GM12878 (cell line): ENCODE results near the gene CACYBP. TPM values are rescaled to one million over a fixed set of nuclear protein-coding genes. Genes with fewer than 3 reads are reported as not detected.

Experiments used
- ATAC-seq: fragments of 200-7000 bp; cut with Tn5 transposase; 3 replicates; pipeline ENCODE4 v1.9.1; 2020; ENCODE audit warnings: mild to moderate bottlenecking, moderate library complexity
- BruUV-seq: library from RNA; stranded (reverse); fragments of 400-500 nt; replicated peaks from 2 replicates; lab custom pipeline; 2021; lab: Mats Ljungman, UMichigan
- CTCF ChIA-PET: fragments of 300-600 bp; sonication (Branson Sonifier 250); formaldehyde crosslinking; extraction: SDS; loops from one replicate; lab custom pipeline; 2021; ENCODE audit warnings: inconsistent platforms; lab: Yijun Ruan, JAX
- POLR2A ChIA-PET: fragments of 350-600 bp; formaldehyde crosslinking; extraction: SDS; loops from one replicate; lab custom pipeline; 2021; ENCODE audit warnings: inconsistent platforms; lab: Charles Lee
- RAD21 ChIA-PET: fragments of 300-600 bp; sonication (Branson Sonifier 250); formaldehyde crosslinking; loops from one replicate; lab custom pipeline; 2023; ENCODE audit warnings: antibody characterized with exemption; ENCODE audit not compliant: unreplicated experiment; lab: Charles Lee
- SMC1A ChIA-PET: fragments of 300-600 bp; sonication (Branson Sonifier 250); formaldehyde crosslinking; loops from one replicate; lab custom pipeline; 2023; ENCODE audit not compliant: unreplicated experiment, uncharacterized antibody; lab: Charles Lee
- DNase-seq: peaks from one replicate; pipeline ENCODE4 v3.0.0-alpha.2; 2011; ENCODE audit warnings: low read depth, low spot score
- FAIRE-seq: peaks from 3 replicates; lab custom pipeline; 2011; peaks lifted over from hg19 to GRCh38; lab: Jason Lieb, UNC
- H2AFZ ChIP-seq: 2 replicates; pipeline ENCODE4 v1.6.0; 2011; ENCODE audit warnings: low read depth, low read length, control low read depth; ENCODE audit not compliant: control insufficient read depth
- H3K27ac ChIP-seq: 2 replicates; pipeline ENCODE4 v1.5.1; 2011; ENCODE audit warnings: control low read depth; ENCODE audit not compliant: control insufficient read depth, insufficient read depth
- H3K27me3 ChIP-seq, 2 experiments: replicated peaks in 1 of 2; 2 replicates each; pipeline versions ENCODE4 v1.6.0 to v1.6.1; 2011; ENCODE audit warnings: low read length in 1 of 2; ENCODE audit not compliant: control insufficient read depth in 2 of 2, insufficient read depth in 2 of 2
- H3K36me3 ChIP-seq, 2 experiments: 2 replicates each; pipeline ENCODE4 v1.5.1; 2011; ENCODE audit warnings: low read length in 1 of 2; ENCODE audit not compliant: control insufficient read depth in 2 of 2, insufficient read depth in 2 of 2
- H3K4me1 ChIP-seq: 2 replicates; pipeline ENCODE4 v1.6.1; 2011; ENCODE audit warnings: mild to moderate bottlenecking, low read length, moderate library complexity, mixed read lengths; ENCODE audit not compliant: control insufficient read depth, insufficient read depth
- H3K4me2 ChIP-seq: 2 replicates; pipeline ENCODE4 v1.6.0; 2011; ENCODE audit warnings: control low read depth; ENCODE audit not compliant: control insufficient read depth, insufficient read depth
- H3K4me3 ChIP-seq: fragments of 200-600 bp; sonication (generic); 2 replicates; pipeline ENCODE4 v1.5.1; 2016
- H3K79me2 ChIP-seq: 2 replicates; pipeline ENCODE4 v1.6.0; 2011; ENCODE audit warnings: low read length; ENCODE audit not compliant: control insufficient read depth, insufficient read depth
- H3K9ac ChIP-seq: 2 replicates; pipeline ENCODE4 v1.8.0; 2011; ENCODE audit warnings: low read length, control low read depth, mixed read lengths; ENCODE audit not compliant: control insufficient read depth, insufficient read depth
- H3K9me3 ChIP-seq: replicated peaks from 3 replicates; pipeline ENCODE4 v1.5.1; 2011; ENCODE audit warnings: mild to moderate bottlenecking, low read length; ENCODE audit not compliant: control insufficient read depth, insufficient read depth
- H4K20me1 ChIP-seq: 2 replicates; pipeline ENCODE4 v1.6.0; 2011; ENCODE audit not compliant: control insufficient read depth, insufficient read depth
- KAT2A ChIP-seq: conservative IDR thresholded peaks from 2 replicates; pipeline ENCODE4 v1.6.1; 2011; ENCODE audit warnings: low read depth, low read length; ENCODE audit not compliant: control insufficient read depth
- MXI1 ChIP-seq: fragments of 150-350 bp; IDR thresholded peaks from 2 replicates; pipeline ENCODE4 v1.6.1; 2011; ENCODE audit warnings: low read depth, mild to moderate bottlenecking, inconsistent platforms, low read length, improper control_type of control experiment
- RUNX3 ChIP-seq: IDR thresholded peaks from 2 replicates; pipeline ENCODE4 v1.6.1; 2012; ENCODE audit warnings: low read length, inconsistent platforms
- SMAD1 ChIP-seq: fragments of 450-650 bp; IDR thresholded peaks from 2 replicates; pipeline ENCODE4 v1.6.1; 2018; ENCODE audit warnings: mild to moderate bottlenecking, low read depth; ENCODE audit not compliant: partially characterized antibody
- WRNIP1 ChIP-seq: IDR thresholded peaks from 2 replicates; pipeline ENCODE4 v1.6.1; 2011; ENCODE audit warnings: low read depth, low read length, improper control_type of control experiment, borderline replicate concordance
- ZNF274 ChIP-seq: IDR thresholded peaks from one replicate; pipeline ENCODE4 v1.8.0; 2011; ENCODE audit not compliant: insufficient read length, insufficient read depth
- WGBS: methylation state at CpG from one replicate; pipeline ENCODE4 v1.1.6; 2016; ENCODE audit warnings: low lambda C conversion rate; ENCODE audit not compliant: insufficient replicate concordance, insufficient coverage; ENCODE audit errors: missing lambda C conversion rate; 5-methylcytosine and 5-hydroxymethylcytosine counted together
- in situ Hi-C: fragments of 300-500 bp; cut with MboI; formaldehyde crosslinking; loops from 9 replicates; pipeline ENCODE4 v1.14.3; 2018; ENCODE audit warnings: mixed read lengths
- intact Hi-C: fragments of 100-400 bp; cut with micrococcal nuclease; formaldehyde crosslinking; loops from one replicate; pipeline ENCODE4 v1.14.2; 2022; ENCODE audit not compliant: unreplicated experiment
- polyA plus RNA-seq, 11 experiments: library from polyadenylated mRNA; depleted of rRNA in 4 of 11; unstranded in 6 of 11; stranded (reverse) in 5 of 11; fragments of >200 nt; fragmentation: Nextera tagmentation in 4 of 11; fragmentation: Illumina TruSeq in 1 of 11; extraction: Ambion mirVana in 4 of 11; extraction: Trizol in 1 of 11; gene quantifications; 1 replicate in 1 of 11; 2 replicates in 10 of 11; pipeline versions ENCODE4 v1.2.1 to v1.2.3, GENCODE V29; 2011 to 2016; ENCODE audit warnings: inconsistent platforms in 2 of 11, missing spikeins in 2 of 11, low read depth in 1 of 11
- total RNA-seq, 4 experiments: library from RNA; depleted of rRNA in 3 of 4; stranded (reverse); fragments of >200 nt in 3 of 4; fragmentation: Illumina TruSeq in 1 of 4; extraction: Trizol in 1 of 4; gene quantifications; 2 replicates each; pipeline versions ENCODE4 v1.2.1 to v1.2.3, GENCODE V29; 2013 to 2021
- TF ChIP-seq, protein P1 (sequence below): fragments of 450-650 bp; IDR thresholded peaks from 2 replicates; pipeline ENCODE4 v1.6.1; 2017; ENCODE audit warnings: mild to moderate bottlenecking, low read depth, inconsistent platforms; ENCODE audit not compliant: poor library complexity, severe bottlenecking

Gene CACYBP
- total and polyA plus RNA-seq, 10 of the 15 experiments (the other 5 are each of a cell fraction or from before 2014, with no cell fraction given), result 77.7 to 488 (median 218) TPM

DNA sequence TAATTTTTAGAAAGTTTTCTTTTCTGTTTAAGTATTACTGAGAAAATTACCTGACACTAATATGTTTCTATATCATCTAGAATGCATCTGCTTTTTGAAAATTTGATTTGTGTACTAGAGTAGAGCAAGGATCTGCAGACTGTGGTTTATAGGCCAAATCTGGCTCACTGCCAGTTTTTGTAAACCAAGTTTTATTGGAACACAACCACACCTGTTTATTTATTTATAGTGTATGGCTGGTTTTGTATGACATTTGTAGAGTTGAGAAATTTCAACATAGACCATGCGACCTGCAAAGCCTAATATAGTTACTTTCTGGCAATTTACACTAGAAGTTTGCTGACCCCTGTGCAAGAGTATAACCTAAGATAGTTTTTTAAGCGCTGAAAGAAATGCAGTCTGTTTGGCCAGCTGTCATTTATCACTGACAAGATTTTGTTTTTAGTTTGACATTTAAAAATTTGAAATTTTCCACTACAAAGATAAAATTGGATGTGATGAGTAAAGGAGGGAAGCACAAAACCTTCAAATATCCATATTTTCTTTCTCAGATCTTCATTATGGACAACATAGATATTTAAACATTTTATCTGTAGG is 36.1 kb upstream of the CACYBP start:
- ChIA-PET CTCF (interaction anchor here (0.8 to 1.7 kb wide), 3 partner anchors 10 to 35 kb away, joined by 3 to 7 read pairs (median 7); no protein-coding TSS in a partner anchor), POLR2A (interaction anchor here (0.7 to 7.2 kb wide), 5 partner anchors 10 to 145 kb away, joined by 3 to 74 read pairs (median 4); partner anchors contain the start of gene CACYBP), RAD21 (interaction anchor here (0.7 to 4.1 kb wide), 10 partner anchors 11 to 163 kb away, joined by 3 to 59 read pairs (median 4); partner anchors contain the start of gene CACYBP), SMC1A (interaction anchor here (0.6 to 5.2 kb wide), 20 partner anchors 10 to 165 kb away, joined by 3 to 44 read pairs (median 4); partner anchors contain the start of gene CACYBP)
- no peak for DNase-seq
- Histone ChIP-seq H3K27ac (no peak overlapping the region), H4K20me1 (no peaks in the 10 kb centered on the region), H2AFZ (no peak overlapping the region), H3K36me3 (peaks cover 0 to 5% of the 10 kb centered on the region in 2 experiments; a peak in 1 of 4 replicates), H3K4me1 (peaks cover 16% of the 10 kb centered on the region; the same call in 1 of the 2 replicates), H3K79me2 (no peaks in the 10 kb centered on the region), H3K4me2 (no peak overlapping the region), H3K9me3 (no peaks in the 10 kb centered on the region), H3K4me3 (no peak overlapping the region), H3K9ac (no peak overlapping the region), H3K27me3 (no peaks in the 10 kb centered on the region)
- intact Hi-C loops, result no loop called here
- ATAC-seq, result no peak
- 87% methylated on average over 2 of the region's 2 CpGs for WGBS
- TF ChIP-seq MXI1 (no peak), RUNX3 (peak; percentile 33; the same call in 1 of the 2 replicates), SMAD1 (peak; percentile 88), WRNIP1 (no peak), KAT2A (no peak), ZNF274 (no peak)
- TF ChIP-seq, protein P1, sequence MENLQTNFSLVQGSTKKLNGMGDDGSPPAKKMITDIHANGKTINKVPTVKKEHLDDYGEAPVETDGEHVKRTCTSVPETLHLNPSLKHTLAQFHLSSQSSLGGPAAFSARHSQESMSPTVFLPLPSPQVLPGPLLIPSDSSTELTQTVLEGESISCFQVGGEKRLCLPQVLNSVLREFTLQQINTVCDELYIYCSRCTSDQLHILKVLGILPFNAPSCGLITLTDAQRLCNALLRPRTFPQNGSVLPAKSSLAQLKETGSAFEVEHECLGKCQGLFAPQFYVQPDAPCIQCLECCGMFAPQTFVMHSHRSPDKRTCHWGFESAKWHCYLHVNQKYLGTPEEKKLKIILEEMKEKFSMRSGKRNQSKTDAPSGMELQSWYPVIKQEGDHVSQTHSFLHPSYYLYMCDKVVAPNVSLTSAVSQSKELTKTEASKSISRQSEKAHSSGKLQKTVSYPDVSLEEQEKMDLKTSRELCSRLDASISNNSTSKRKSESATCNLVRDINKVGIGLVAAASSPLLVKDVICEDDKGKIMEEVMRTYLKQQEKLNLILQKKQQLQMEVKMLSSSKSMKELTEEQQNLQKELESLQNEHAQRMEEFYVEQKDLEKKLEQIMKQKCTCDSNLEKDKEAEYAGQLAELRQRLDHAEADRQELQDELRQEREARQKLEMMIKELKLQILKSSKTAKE, result peak; percentile 23
- in situ Hi-C loops, result no loop called here
- BruUV-seq, result no TSS peak
- FAIRE-seq, result no peak
